ENCODE measurements around the gene ASPM.

The ASPM gene

GRCh38 chr1:197066277-197066676, 80.2 kb downstream of the ASPM start:
- H3K9me3 ChIP-seq = no peaks in the 10 kb centered on the region; the same call in 1 of the 2 replicates
- DNase-seq = no peak
- H3K27me3 ChIP-seq = peaks cover 9% of the 10 kb centered on the region
- no peaks in the 10 kb centered on the region for H3K36me3 ChIP-seq
- TF ChIP-seq, protein P1, sequence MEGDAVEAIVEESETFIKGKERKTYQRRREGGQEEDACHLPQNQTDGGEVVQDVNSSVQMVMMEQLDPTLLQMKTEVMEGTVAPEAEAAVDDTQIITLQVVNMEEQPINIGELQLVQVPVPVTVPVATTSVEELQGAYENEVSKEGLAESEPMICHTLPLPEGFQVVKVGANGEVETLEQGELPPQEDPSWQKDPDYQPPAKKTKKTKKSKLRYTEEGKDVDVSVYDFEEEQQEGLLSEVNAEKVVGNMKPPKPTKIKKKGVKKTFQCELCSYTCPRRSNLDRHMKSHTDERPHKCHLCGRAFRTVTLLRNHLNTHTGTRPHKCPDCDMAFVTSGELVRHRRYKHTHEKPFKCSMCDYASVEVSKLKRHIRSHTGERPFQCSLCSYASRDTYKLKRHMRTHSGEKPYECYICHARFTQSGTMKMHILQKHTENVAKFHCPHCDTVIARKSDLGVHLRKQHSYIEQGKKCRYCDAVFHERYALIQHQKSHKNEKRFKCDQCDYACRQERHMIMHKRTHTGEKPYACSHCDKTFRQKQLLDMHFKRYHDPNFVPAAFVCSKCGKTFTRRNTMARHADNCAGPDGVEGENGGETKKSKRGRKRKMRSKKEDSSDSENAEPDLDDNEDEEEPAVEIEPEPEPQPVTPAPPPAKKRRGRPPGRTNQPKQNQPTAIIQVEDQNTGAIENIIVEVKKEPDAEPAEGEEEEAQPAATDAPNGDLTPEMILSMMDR (IDR thresholded peaks at IDR 0.05; ENCODE audit: low read depth, low read length) = no peak
- no peak overlapping the region for H3K4me3 ChIP-seq (ENCODE audit: low read depth, low read length)
- no peaks in the 10 kb centered on the region for H3K4me1 ChIP-seq

DNA sequence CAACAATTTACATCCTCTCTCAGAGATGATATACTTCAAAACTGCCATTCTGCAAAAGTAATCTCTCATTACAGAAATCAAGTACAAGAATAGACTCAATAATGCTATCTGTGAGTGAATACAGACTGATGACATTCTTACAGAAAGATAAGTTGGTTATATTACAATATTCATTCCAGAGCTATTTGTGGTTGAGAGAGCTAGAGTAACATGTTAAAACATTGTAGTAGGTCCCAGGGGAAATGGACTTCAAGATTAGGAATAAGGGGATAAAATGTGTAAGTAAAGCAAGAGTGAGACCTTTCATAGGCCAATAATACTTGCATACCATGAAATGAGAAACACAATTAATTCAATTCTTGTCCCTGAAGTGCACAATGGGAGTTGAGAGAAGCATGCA, 80.9 kb downstream of the ASPM start:
- H3K36me3 ChIP-seq = no peaks in the 10 kb centered on the region
- TF ChIP-seq, protein P1 (IDR thresholded peaks at IDR 0.05; ENCODE audit: low read depth, low read length) = no peak
- H3K27me3 ChIP-seq = peaks cover 9% of the 10 kb centered on the region
- H3K9me3 ChIP-seq = no peaks in the 10 kb centered on the region; the same call in 1 of the 2 replicates
- no peak overlapping the region for H3K4me3 ChIP-seq (ENCODE audit: low read depth, low read length)
- no peaks in the 10 kb centered on the region for H3K4me1 ChIP-seq
- DNase-seq = no peak

- peaks cover 9% of the 10 kb centered on the region for H3K27me3 ChIP-seq
- DNase-seq = no peak
- H3K36me3 ChIP-seq = no peaks in the 10 kb centered on the region
- no peaks in the 10 kb centered on the region for H3K4me1 ChIP-seq
- no peak overlapping the region for H3K4me3 ChIP-seq (ENCODE audit: low read depth, low read length)
- H3K9me3 ChIP-seq = no peaks in the 10 kb centered on the region
- TF ChIP-seq, protein P1 (IDR thresholded peaks at IDR 0.05; ENCODE audit: low read depth, low read length) = no peak
Measured at GRCh38 chr1:197063212-197063611, 83.3 kb downstream of the ASPM start.

DNA sequence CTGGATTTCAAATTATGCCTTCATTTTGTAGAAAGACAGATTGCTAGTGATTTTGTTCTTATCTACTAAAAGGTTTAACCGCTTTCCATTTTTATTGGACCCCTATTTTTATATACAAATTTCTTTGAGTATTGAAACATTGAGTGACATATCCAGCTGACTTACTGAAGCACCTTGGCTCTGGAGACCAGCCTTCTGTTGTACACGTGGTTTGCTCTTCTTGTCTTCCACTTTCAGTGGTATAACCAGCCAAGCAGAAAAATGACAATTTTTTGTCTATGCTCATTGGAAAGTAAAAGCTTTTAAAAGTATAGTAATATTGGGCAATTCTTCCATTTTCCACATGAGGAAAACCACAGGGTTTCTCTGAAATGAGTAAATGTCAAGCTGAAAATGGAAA, 83.8 kb downstream of the ASPM start:
- H3K9me3 ChIP-seq = no peaks in the 10 kb centered on the region
- no peaks in the 10 kb centered on the region for H3K36me3 ChIP-seq
- TF ChIP-seq, protein P1 (IDR thresholded peaks at IDR 0.05; ENCODE audit: low read depth, low read length) = no peak
- peaks cover 9% of the 10 kb centered on the region for H3K27me3 ChIP-seq
- no peaks in the 10 kb centered on the region for H3K4me1 ChIP-seq
- H3K4me3 ChIP-seq (ENCODE audit: low read depth, low read length) = no peak overlapping the region
- DNase-seq = no peak

DNA sequence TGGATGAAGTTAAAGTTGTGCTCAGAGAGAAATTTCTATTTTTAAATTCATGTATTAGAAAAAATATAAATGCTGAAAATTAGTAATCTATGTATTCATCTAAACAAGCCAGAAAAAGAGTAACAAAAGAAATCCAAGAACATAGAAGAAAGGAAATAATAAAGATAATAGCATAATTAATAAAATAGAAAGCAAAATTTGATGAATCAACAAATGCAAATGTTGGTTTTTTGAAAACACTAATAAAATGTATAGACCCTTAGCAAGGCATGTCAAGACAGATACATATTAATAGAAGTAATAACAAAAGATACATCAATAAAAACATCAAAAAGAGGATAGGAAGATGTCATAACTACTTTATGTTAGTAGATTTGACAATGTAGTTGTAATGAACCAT, 97.4 kb downstream of the ASPM start:
- TF ChIP-seq, protein P1 (IDR thresholded peaks at IDR 0.05; ENCODE audit: low read depth, low read length) = no peak
- no peak for DNase-seq
- H3K27me3 ChIP-seq = peaks cover 7% of the 10 kb centered on the region; the same call in 1 of the 2 replicates
- H3K9me3 ChIP-seq = no peaks in the 10 kb centered on the region
- no peak overlapping the region for H3K4me3 ChIP-seq (ENCODE audit: low read depth, low read length)
- H3K4me1 ChIP-seq = no peaks in the 10 kb centered on the region
- H3K36me3 ChIP-seq = no peaks in the 10 kb centered on the region

GRCh38 chr1:197042676-197043341, 103.7 kb downstream of the ASPM start:
- no peak overlapping the region for H3K4me3 ChIP-seq (ENCODE audit: low read depth, low read length)
- H3K4me1 ChIP-seq = no peaks in the 10 kb centered on the region
- DNase-seq = no peak
- H3K9me3 ChIP-seq = no peaks in the 10 kb centered on the region
- TF ChIP-seq, protein P1 (IDR thresholded peaks at IDR 0.05; ENCODE audit: low read depth, low read length) = no peak
- peaks cover 8% of the 10 kb centered on the region; the same call in 1 of the 2 replicates for H3K27me3 ChIP-seq
- H3K36me3 ChIP-seq = no peaks in the 10 kb centered on the region

All from BE2C (cell line).